Activated CD4-positive, CD25-positive, alpha-beta regulatory T cell treated with anti-CD3 and anti-CD28 coated beads, Interleukin-2, amount 50 U/mL, for 72 hours (primary cell): Measurements from ENCODE around the gene KCND1.
A peak's percentile ranks its signal among the peaks of the same experiment; 100 is the strongest.

ENCODE experiments used
- DNase-seq: peaks from one replicate; pipeline ENCODE4 v3.0.0; 2021

Gene KCND1

GRCh38 chrX:48974033-48974432 lies 2.4 kb upstream of the KCND1 start:
- DNase-seq: no peak

- DNase-seq: no peak
Observed at GRCh38 chrX:48972220-48973164, 848 bp upstream of the KCND1 start.

- no peak for DNase-seq
Observed at GRCh38 chrX:48969471-48969870, 2.2 kb downstream of the KCND1 start.

- DNase-seq: no peak
Observed at GRCh38 chrX:48968377-48968776, 3.3 kb downstream of the KCND1 start.

GRCh38 chrX:48966796-48967579 lies 4.7 kb downstream of the KCND1 start:
- DNase-seq: no peak

GRCh38 chrX:48965959-48966358 lies 5.7 kb downstream of the KCND1 start:
- DNase-seq: no peak

GRCh38 chrX:48961585-48962091 lies 10.0 kb downstream of the KCND1 start:
- DNase-seq: no peak

GRCh38 chrX:48960291-48960690 lies 11.4 kb downstream of the KCND1 start:
- DNase-seq: no peak

- DNase-seq: no peak
Observed at GRCh38 chrX:48958635-48959094, 13.0 kb downstream of the KCND1 start.

- peak; percentile 90 for DNase-seq
Observed at GRCh38 chrX:48957827-48958634, 13.6 kb downstream of the KCND1 start.

- no peak for DNase-seq
Observed at GRCh38 chrX:48957477-48957826, 14.2 kb downstream of the KCND1 start, which contains the start of gene OTUD5. Gene OTUD5 (minus strand): TSS chrX:48957607. CDS start chrX:48957570, 37 bp downstream.

GRCh38 chrX:48956728-48957414 lies 14.8 kb downstream of the KCND1 start:
- peak; percentile 69 for DNase-seq

GRCh38 chrX:48948589-48948988 lies 23.1 kb downstream of the KCND1 start:
- DNase-seq: no peak

GRCh38 chrX:48945517-48946348 lies 25.9 kb downstream of the KCND1 start:
- peak; percentile 65 for DNase-seq

- DNase-seq: no peak
Observed at GRCh38 chrX:48942895-48943294, 28.7 kb downstream of the KCND1 start.

GRCh38 chrX:48940404-48940955 lies 31.2 kb downstream of the KCND1 start:
- no peak for DNase-seq

GRCh38 chrX:48939524-48940228 lies 32.0 kb downstream of the KCND1 start:
- DNase-seq: no peak

- peak; percentile 74 for DNase-seq
Observed at GRCh38 chrX:48938721-48939425, 32.8 kb downstream of the KCND1 start.
